HG02588 (cell line): ENCODE results near the gene SRP68.
A peak's percentile ranks its signal among the peaks of the same experiment; 100 is the strongest.

Experiments used
- ATAC-seq: cut with Tn5 transposase; IDR thresholded peaks from one replicate; pipeline ENCODE4 v1.9.1; 2021; ENCODE audit warnings: mild to moderate bottlenecking, moderate library complexity; ENCODE audit not compliant: unreplicated experiment

The SRP68 gene

GRCh38 chr17:76072148-76072858 is at the start of gene SRP68:
Gene SRP68 (minus strand): TSS chr17:76072517. CDS start chr17:76072491, 26 bp downstream.
- peak; percentile 83 for ATAC-seq

DNA sequence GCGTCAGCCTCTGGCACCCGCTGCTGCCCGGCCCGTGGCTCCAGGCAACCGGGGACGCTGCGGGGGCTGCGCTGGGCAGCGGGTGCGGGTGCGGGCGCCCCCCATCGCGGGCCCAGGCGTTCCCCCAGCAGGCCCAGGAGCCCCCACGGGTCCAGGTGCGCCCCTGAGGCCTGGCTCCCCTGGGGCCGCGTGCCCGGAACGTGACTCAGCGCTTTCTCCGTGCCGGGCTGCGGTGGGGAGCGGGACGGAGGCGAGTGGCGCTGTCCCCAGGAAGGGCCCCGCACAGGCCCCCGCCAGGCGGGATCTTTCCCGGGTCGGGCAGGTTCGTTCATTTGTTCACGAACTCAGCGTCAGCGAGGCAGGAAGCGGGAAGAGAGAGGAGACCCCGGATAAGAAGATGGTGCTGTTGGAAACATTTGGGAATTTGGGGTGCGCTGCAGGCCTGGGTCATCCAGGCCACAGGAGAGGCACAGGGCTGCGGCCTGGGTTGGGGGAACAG is 49.7 kb upstream of the SRP68 start:
- ATAC-seq: peak; percentile 16

DNA sequence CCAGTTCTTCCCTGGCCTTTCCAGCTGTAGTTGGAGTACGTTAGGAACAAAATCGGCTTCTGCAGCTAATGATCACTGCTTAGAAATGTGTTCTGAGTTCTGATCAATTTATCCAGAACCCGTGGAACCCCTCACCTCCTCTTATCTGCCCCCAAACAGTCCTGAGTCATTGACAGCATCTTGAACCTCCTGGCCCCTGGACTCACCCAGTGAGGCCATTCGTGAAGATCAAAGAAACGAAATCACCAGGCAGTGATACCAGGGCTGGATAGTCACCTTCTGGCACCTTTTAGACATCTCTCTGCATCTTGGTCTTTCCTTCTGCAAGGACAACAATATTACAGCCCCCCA is 48.3 kb upstream of the SRP68 start:
- ATAC-seq: no peak

DNA sequence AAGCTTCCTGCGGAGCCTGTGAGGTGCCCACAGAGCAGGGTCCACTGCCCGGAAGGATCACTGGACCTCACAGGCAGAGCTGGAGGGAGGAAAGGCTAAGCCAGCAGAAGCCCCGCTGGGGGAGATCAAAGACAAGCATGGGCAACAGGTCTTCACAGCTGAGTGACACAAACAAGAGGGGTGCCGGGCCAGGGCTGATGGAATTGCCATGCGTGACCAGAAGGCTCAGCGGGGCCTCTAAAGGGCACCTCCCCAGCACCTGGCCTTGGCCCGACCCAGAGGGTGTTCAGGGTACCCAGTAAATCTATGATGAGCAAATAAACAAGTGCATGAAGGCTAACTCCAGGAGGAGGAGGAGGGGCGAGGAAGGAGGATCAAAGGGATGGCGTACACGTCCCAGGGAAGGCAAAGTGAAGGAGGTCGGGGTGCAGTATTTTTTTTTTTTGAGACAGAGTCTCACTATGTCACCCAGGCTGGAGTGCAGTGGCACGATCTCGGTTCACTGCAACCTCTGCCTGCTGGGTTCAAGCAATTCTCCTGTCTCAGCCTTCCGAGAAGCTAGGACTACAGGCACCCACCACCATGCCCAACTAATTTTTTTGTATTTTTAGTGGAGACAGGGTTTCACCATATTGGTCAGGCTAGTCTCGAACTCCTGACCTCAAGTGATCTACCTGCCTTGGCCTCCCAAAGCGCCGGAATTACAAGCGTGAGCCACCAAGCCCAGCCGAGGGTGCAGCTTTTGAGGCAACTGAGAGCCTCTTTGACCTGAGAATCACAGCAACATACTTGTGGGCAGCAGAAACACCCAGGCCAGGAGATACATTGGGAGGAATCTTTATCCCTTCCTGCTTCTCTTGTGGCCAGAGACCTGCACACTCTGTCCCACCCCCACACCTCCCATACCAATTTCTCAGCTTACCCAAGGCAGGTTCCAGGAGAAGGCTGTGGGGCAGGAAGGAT is 47.4 kb upstream of the SRP68 start:
- ATAC-seq: no peak

DNA sequence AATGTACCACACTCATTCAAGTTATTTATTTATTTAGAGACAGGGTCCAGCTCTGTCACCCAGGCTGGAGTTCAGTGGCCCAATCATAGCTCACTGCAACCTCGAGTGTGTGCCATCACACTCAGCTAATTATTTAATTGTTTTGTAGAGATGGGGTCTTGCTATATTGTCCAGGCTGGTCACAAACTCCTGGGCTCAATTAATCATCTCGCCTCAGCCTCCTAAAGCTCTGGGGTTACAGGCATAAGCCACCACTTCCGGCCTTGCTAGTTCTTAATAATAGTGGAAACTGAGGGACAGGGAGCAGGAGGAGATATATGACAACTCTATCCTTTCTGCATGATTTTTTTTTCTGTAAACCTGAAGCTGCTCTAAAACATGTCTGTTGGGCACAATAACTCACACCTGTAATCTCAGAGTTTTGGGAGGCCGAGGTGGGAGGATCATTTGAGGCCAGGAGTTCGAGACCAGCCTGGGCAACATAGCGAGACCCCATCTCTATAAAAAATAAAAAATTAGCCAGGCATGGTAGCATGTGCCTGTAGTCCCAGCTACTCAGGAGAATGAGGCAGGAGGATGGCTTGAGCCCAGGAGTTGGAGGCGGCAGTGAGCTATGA is 42.9 kb upstream of the SRP68 start:
- no peak for ATAC-seq

DNA sequence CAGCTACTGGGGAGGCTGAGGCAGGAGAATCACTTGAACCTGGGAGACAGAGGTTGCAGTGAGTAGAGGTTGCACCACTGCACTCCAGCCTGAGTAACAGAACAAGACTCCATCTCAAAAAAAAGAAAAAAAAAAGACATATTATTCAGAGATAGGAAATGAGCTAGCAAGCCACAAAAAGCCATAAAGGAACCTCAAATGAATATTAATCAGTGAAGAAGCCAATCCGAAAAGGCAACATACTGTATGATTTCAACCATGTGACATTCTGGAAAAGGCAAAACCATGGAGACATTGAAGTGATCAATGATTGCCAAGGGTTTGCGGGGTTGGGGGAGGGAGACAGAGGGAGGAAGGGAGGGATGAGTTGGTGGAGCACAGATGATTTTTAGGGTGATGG is 39.6 kb upstream of the SRP68 start:
- no peak for ATAC-seq

- ATAC-seq: no peak
Measured at GRCh38 chr17:76107509-76107908, 35.2 kb upstream of the SRP68 start.

GRCh38 chr17:76106703-76107102 is 34.4 kb upstream of the SRP68 start:
- ATAC-seq: no peak

GRCh38 chr17:76104896-76105231 is 32.5 kb upstream of the SRP68 start:
- ATAC-seq: no peak

DNA sequence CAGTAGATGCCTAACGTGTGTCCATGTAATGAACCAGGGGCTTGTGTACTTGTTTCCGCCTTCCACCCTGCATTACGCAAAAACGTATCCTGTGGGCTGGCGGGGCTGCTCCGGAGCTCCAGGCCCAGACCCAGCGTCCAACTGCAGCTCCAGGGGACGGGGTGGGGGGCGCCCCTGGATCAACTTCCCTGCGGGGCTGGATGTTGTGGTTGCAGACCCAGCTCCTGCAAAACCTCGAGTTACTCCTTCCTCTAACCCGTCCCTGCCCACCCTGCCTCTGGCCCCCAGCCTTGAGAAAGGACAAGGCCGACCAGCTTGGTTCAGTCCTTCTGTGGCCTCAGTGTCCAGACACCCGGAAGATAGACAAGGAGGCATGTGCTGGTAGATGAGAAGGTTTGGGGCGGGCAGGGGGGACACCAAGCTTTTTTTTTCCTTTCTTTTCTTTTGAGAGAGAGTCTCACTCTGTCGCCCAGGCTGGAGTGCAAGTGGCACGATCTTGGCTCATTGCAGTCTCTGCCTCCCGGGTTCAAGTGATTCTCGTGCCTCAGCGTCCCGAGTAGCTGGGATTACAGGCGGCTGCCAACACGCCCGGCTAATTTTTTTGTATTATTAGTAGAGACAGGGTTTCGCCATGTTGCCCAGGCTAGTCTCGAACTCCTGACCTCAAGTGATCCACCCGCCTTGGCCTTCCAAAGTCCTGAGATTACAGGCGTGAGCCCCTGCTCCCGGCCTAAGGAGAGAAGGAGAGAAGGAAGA is 32.0 kb upstream of the SRP68 start:
- no peak for ATAC-seq

GRCh38 chr17:76103274-76104139 is 31.2 kb upstream of the SRP68 start, which contains the start of gene EXOC7:
Gene EXOC7 (minus strand): TSS chr17:76103787. CDS start chr17:76103692, 95 bp downstream.
- ATAC-seq: peak; percentile 80

DNA sequence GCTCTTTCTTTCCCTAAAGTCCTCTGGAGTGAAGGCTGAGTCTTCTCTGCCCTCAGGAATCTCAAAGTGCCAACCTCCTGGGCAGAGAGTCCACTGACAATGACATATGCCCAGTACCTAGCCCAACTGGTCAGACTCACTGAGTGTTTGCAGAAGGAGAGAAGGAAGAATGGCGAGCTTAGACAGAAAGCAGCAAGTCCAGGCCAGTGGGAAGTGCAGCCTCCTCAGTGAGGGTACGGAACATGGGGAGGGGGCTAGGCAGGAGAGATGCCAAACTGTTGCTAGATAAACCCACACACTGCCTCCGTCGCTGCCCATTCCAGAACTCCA is 30.6 kb upstream of the SRP68 start:
- no peak for ATAC-seq

GRCh38 chr17:76097716-76098295 is 25.5 kb upstream of the SRP68 start:
- no peak for ATAC-seq

- ATAC-seq: no peak
Measured at GRCh38 chr17:76095943-76096342, 23.6 kb upstream of the SRP68 start.

DNA sequence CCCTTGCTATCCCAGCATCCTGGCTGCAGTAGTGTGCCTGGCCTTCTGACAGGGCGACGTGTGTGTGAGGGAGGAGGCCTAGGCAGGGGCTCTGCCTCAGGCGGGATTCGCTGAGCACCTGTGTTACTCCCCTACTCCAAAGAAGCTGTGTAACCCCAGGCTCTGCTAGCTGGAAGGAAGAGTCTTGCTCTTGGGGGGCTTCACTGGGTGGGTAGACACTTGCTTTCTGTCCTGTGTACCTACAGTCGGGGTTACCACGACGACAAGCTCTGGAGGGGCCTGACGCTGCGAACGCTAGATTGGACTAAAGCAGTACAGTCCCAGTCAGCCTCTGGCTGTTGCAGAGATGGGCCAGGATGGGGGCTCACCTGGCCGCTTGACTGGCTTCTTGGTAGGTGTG is 21.7 kb upstream of the SRP68 start:
- ATAC-seq: no peak

DNA sequence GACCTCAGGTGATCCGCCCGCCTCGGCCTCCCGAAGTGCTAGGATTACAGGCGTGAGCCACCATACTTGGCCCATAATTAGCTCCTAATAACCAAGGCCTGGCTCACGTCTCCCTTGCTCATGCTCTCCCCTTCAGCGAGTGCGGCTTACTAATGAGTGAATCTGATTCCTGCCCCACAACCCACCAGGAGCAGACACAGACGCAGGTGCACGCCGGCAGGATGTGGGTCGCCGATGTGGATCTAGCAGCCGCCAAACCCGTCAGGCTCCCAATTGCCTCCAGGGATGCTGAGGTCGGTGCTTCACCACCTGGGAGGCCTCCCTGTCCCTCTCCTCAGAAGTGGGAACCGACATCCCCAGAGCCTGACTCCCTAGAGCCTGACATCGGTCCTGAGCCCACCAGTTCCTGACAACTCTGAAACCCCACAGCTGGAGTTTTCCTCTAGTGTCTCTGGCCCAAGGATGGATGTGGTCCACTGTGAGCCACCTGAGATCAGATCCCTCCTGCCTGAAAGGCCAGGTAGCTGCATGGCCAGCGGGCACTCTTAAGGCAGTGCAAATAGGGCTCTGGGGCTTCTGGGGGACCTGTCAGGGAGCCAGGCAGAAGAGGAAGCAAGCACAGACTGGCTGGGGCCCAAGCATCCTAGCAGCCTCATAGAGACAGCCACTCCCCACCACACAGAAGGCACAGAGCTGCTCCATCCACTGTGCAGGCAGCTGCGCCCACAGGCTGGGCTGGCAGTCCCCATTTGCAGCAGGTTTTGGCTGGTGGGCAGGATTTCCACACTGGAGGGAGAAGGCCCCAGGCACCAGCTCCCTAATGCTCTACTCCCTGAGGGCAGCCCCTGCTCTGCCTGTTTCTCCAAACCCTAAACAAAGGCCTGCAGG is 20.5 kb upstream of the SRP68 start:
- ATAC-seq: no peak

- no peak for ATAC-seq
Measured at GRCh38 chr17:76091526-76092286, 19.4 kb upstream of the SRP68 start.
